HepG2 (cell line): ENCODE measurements around the gene ETS2. TPM values are rescaled to one million over a fixed set of nuclear protein-coding genes. Genes with fewer than 3 reads are reported as not detected.

Experiments used
- ATAD3A ChIP-seq: sonication (generic); formaldehyde crosslinking; IDR thresholded peaks from 2 replicates; pipeline ENCODE4 v1.4.0; 2020; ENCODE audit warnings: missing genetic modification reagents
- BCL6 ChIP-seq: IDR thresholded peaks from 2 replicates; pipeline ENCODE4 v1.6.1; 2016; ENCODE audit warnings: missing genetic modification reagents, missing compliant biosample characterization
- BRD4 ChIP-seq: sonication (generic); formaldehyde crosslinking; IDR thresholded peaks from 2 replicates; pipeline ENCODE4 v1.4.0; 2020; ENCODE audit warnings: missing genetic modification reagents
- CENPX ChIP-seq: sonication (generic); formaldehyde crosslinking; IDR thresholded peaks from 2 replicates; pipeline ENCODE4 v1.9.0; 2021; ENCODE audit warnings: mild to moderate bottlenecking, missing genetic modification reagents, moderate library complexity
- DMAP1 ChIP-seq: IDR thresholded peaks from 2 replicates; pipeline ENCODE4 v1.6.1; 2016
- ERF ChIP-seq: IDR thresholded peaks from 2 replicates; pipeline ENCODE4 v1.6.1; 2018; ENCODE audit warnings: missing biosample characterization, missing genetic modification reagents
- ETV5 ChIP-seq: IDR thresholded peaks from 2 replicates; pipeline ENCODE4 v1.6.1; 2018; ENCODE audit warnings: missing biosample characterization, missing genetic modification reagents, inconsistent platforms, borderline replicate concordance
- FOXO1 ChIP-seq: sonication (generic); formaldehyde crosslinking; IDR thresholded peaks from 2 replicates; pipeline ENCODE4 v1.4.0; 2020; ENCODE audit warnings: missing genetic modification reagents
- GABPB1 ChIP-seq: IDR thresholded peaks from 2 replicates; pipeline ENCODE4 v1.6.1; 2016; ENCODE audit warnings: mild to moderate bottlenecking, missing genetic modification reagents, moderate library complexity, missing compliant biosample characterization
- GATAD2A ChIP-seq: IDR thresholded peaks from 2 replicates; pipeline ENCODE4 v1.6.1; 2016
- KLF16 ChIP-seq, 2 experiments: sonication (generic) in 1 of 2; formaldehyde crosslinking in 1 of 2; IDR thresholded peaks; 2 replicates each; pipeline versions ENCODE4 v1.6.1 to v1.8.0; 2016 to 2023; ENCODE audit warnings: missing genetic modification reagents in 2 of 2, missing compliant biosample characterization in 1 of 2
- KLF6 ChIP-seq: IDR thresholded peaks from 2 replicates; pipeline ENCODE4 v1.8.0; 2016; ENCODE audit warnings: missing biosample characterization, missing genetic modification reagents
- MAZ ChIP-seq, 2 experiments: sonication (generic) in 1 of 2; formaldehyde crosslinking in 1 of 2; IDR thresholded peaks; 2 replicates each; pipeline versions ENCODE4 v1.5.0 to v1.6.1; 2012 to 2020; ENCODE audit warnings: low read depth in 2 of 2, mild to moderate bottlenecking in 2 of 2, borderline replicate concordance in 1 of 2, improper control_type of control experiment in 1 of 2, low read length in 1 of 2, missing genetic modification reagents in 1 of 2, moderate library complexity in 1 of 2
- MTA1 ChIP-seq: sonication (generic); formaldehyde crosslinking; IDR thresholded peaks from 2 replicates; pipeline ENCODE4 v1.4.0; 2020; ENCODE audit warnings: missing genetic modification reagents, mild to moderate bottlenecking, borderline replicate concordance
- NRL ChIP-seq: sonication (generic); formaldehyde crosslinking; IDR thresholded peaks from 2 replicates; pipeline ENCODE4 v1.5.0; 2020; ENCODE audit warnings: missing genetic modification reagents, mild to moderate bottlenecking, moderate library complexity, borderline replicate concordance
- RARA ChIP-seq: IDR thresholded peaks from 2 replicates; pipeline ENCODE4 v1.6.1; 2016; ENCODE audit warnings: missing genetic modification reagents, missing compliant biosample characterization
- SIN3A ChIP-seq: IDR thresholded peaks from 2 replicates; pipeline ENCODE4 v1.6.1; 2011; ENCODE audit warnings: low read depth, mild to moderate bottlenecking, control low read depth, low read length, borderline replicate concordance
- TBP ChIP-seq: sonication (generic); formaldehyde crosslinking; IDR thresholded peaks from 2 replicates; pipeline ENCODE4 v1.5.0; 2020; ENCODE audit warnings: missing genetic modification reagents
- TBX3 ChIP-seq: fragments of 450-650 bp; IDR thresholded peaks from 2 replicates; pipeline ENCODE4 v1.6.1; 2017; ENCODE audit warnings: antibody characterized with exemption, mild to moderate bottlenecking, inconsistent platforms, borderline replicate concordance
- ZBTB49 ChIP-seq: sonication (generic); formaldehyde crosslinking; IDR thresholded peaks from 2 replicates; pipeline ENCODE4 v1.4.0; 2020; ENCODE audit warnings: missing genetic modification reagents, borderline replicate concordance
- ZKSCAN1 ChIP-seq: fragments of 150-350 bp; IDR thresholded peaks from 2 replicates; pipeline ENCODE4 v1.6.1; 2014; ENCODE audit warnings: low read length
- ZNF160 ChIP-seq: sonication (generic); formaldehyde crosslinking; IDR thresholded peaks from 2 replicates; pipeline ENCODE4 v1.8.0; 2022; ENCODE audit warnings: mild to moderate bottlenecking, inconsistent platforms, missing genetic modification reagents
- ZNF572 ChIP-seq: sonication (generic); formaldehyde crosslinking; IDR thresholded peaks from 2 replicates; pipeline ENCODE4 v1.5.1; 2020; ENCODE audit warnings: mild to moderate bottlenecking, missing genetic modification reagents
- ZNF629 ChIP-seq: sonication (generic); formaldehyde crosslinking; conservative IDR thresholded peaks from 2 replicates; pipeline ENCODE4 v1.5.0; 2020; ENCODE audit warnings: missing genetic modification reagents
- polyA plus RNA-seq, 8 experiments: library from polyadenylated mRNA; depleted of rRNA in 3 of 8; stranded (reverse) in 7 of 8; unstranded in 1 of 8; fragments of >200 nt; fragmentation: Illumina TruSeq in 4 of 8; extraction: Trizol in 4 of 8; gene quantifications; 2 replicates each; pipeline versions ENCODE4 v1.2.1 to v1.2.3, GENCODE V29; 2011 to 2016; ENCODE audit warnings: low read depth in 4 of 8, missing spikeins in 1 of 8, mixed read lengths in 1 of 8; ENCODE audit not compliant: insufficient read depth in 1 of 8
- total RNA-seq, 5 experiments: library from RNA; depleted of rRNA; stranded (reverse); fragments of >200 nt; fragmentation: Illumina TruSeq; extraction: Trizol; gene quantifications; 2 replicates each; pipeline ENCODE4 v1.2.3, GENCODE V29; 2016; ENCODE audit warnings: low read depth in 1 of 5
- TF ChIP-seq, protein P1 (sequence below): sonication (generic); formaldehyde crosslinking; IDR thresholded peaks from 2 replicates; pipeline ENCODE4 v1.4.0; 2020; ENCODE audit warnings: missing genetic modification reagents
- TF ChIP-seq, protein P2 (sequence below): sonication (generic); formaldehyde crosslinking; IDR thresholded peaks from 2 replicates; pipeline ENCODE4 v1.4.0; 2020; ENCODE audit warnings: missing genetic modification reagents

ETS2 gene
- total and polyA plus RNA-seq, 2 of the 13 experiments (the other 11 are each of a cell fraction or from before 2014, with no cell fraction given) = 24.6 to 64.4 TPM

DNA sequence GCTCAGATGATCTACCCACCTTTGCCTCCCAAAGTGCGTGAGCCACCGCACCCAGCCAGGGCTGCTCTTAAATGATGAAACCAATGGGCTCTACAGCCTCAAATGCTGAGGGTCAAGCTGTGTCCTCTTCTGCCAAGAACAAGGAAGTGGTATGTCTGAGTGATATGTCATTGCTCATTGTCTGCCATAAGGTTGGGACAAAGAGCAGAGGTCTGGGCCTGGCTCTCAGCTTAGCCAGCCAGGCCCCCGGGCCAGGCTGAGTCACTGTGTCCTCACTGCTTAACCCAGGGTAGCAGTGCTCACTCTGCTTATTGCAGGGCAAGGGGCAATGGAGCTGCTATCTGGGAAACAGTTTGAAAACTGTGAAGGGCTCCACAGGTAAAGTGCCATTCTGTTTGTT, 8.3 kb upstream of the ETS2 start (continued):
- TF ChIP-seq SIN3A (no peak), KLF6 (no peak), TBX3 (no peak), NRL (CRISPR knock-in tag) (no peak), MTA1 (CRISPR knock-in tag) (0 out of 2 replicates have a peak, but pooled peaks have one; percentile 40), BRD4 (CRISPR knock-in tag) (no peak), ZNF160 (CRISPR knock-in tag) (no peak), ZKSCAN1 (no peak), GATAD2A (CRISPR knock-in tag) (peak; percentile 55), KLF16 (CRISPR knock-in tag; IDR thresholded peaks at IDR 0.05) (no peak), GABPB1 (CRISPR knock-in tag) (no peak), ZNF629 (no peak), ERF (CRISPR knock-in tag) (peak; percentile 64; the same call in 1 of the 2 replicates), BCL6 (CRISPR knock-in tag) (peak; percentile 49; the same call in 1 of the 2 replicates), ETV5 (CRISPR knock-in tag) (peak; percentile 19; the same call in 1 of the 2 replicates), DMAP1 (CRISPR knock-in tag) (no peak), RARA (CRISPR knock-in tag) (peak; percentile 57), ATAD3A (CRISPR knock-in tag) (no peak), CENPX (CRISPR knock-in tag) (no peak), ZNF572 (no peak), TBP (CRISPR knock-in tag) (no peak), FOXO1 (CRISPR knock-in tag) (no peak; the same call in 1 of the 2 replicates), MAZ (IDR thresholded peaks at IDR 0.05; ENCODE audit: borderline replicate concordance, low read depth, low read length) (peak; percentile 25; the same call in 1 of the 2 replicates), MAZ (CRISPR knock-in tag; IDR thresholded peaks at IDR 0.05; ENCODE audit: low read depth) (no peak), ZBTB49 (no peak)
- TF ChIP-seq, protein P1, sequence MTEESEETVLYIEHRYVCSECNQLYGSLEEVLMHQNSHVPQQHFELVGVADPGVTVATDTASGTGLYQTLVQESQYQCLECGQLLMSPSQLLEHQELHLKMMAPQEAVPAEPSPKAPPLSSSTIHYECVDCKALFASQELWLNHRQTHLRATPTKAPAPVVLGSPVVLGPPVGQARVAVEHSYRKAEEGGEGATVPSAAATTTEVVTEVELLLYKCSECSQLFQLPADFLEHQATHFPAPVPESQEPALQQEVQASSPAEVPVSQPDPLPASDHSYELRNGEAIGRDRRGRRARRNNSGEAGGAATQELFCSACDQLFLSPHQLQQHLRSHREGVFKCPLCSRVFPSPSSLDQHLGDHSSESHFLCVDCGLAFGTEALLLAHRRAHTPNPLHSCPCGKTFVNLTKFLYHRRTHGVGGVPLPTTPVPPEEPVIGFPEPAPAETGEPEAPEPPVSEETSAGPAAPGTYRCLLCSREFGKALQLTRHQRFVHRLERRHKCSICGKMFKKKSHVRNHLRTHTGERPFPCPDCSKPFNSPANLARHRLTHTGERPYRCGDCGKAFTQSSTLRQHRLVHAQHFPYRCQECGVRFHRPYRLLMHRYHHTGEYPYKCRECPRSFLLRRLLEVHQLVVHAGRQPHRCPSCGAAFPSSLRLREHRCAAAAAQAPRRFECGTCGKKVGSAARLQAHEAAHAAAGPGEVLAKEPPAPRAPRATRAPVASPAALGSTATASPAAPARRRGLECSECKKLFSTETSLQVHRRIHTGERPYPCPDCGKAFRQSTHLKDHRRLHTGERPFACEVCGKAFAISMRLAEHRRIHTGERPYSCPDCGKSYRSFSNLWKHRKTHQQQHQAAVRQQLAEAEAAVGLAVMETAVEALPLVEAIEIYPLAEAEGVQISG = no peak; the same call in 1 of the 2 replicates
- TF ChIP-seq, protein P2, sequence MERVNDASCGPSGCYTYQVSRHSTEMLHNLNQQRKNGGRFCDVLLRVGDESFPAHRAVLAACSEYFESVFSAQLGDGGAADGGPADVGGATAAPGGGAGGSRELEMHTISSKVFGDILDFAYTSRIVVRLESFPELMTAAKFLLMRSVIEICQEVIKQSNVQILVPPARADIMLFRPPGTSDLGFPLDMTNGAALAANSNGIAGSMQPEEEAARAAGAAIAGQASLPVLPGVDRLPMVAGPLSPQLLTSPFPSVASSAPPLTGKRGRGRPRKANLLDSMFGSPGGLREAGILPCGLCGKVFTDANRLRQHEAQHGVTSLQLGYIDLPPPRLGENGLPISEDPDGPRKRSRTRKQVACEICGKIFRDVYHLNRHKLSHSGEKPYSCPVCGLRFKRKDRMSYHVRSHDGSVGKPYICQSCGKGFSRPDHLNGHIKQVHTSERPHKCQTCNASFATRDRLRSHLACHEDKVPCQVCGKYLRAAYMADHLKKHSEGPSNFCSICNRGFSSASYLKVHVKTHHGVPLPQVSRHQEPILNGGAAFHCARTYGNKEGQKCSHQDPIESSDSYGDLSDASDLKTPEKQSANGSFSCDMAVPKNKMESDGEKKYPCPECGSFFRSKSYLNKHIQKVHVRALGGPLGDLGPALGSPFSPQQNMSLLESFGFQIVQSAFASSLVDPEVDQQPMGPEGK (CRISPR knock-in tag) = peak; percentile 31; the same call in 1 of the 2 replicates
